GM06990 (cell line): ENCODE data around the gene ELAVL2.

Source experiments
- DNase-seq: peaks from one replicate; pipeline ENCODE4 v3.0.0-alpha.2; 2011; ENCODE audit not compliant: insufficient read length; ENCODE audit errors: extremely low read depth
- H3K27me3 ChIP-seq: replicated peaks from 2 replicates; pipeline ENCODE4 v1.6.0; 2011; ENCODE audit warnings: low read length; ENCODE audit not compliant: control insufficient read depth, insufficient read depth
- H3K36me3 ChIP-seq: 2 replicates; pipeline ENCODE4 v1.5.1; 2011; ENCODE audit warnings: low read length; ENCODE audit not compliant: control insufficient read depth, insufficient read depth
- H3K4me3 ChIP-seq: replicated peaks from 2 replicates; pipeline ENCODE4 v1.5.1; 2011; ENCODE audit warnings: low read depth, mild to moderate bottlenecking, control low read depth, low read length
- CTCF ChIP-seq: IDR thresholded peaks from 2 replicates; pipeline ENCODE4 v1.5.1; 2011; ENCODE audit warnings: low read length, control low read depth, mild to moderate bottlenecking, inconsistent platforms; ENCODE audit not compliant: insufficient read depth, poor library complexity, severe bottlenecking

The ELAVL2 gene

DNA sequence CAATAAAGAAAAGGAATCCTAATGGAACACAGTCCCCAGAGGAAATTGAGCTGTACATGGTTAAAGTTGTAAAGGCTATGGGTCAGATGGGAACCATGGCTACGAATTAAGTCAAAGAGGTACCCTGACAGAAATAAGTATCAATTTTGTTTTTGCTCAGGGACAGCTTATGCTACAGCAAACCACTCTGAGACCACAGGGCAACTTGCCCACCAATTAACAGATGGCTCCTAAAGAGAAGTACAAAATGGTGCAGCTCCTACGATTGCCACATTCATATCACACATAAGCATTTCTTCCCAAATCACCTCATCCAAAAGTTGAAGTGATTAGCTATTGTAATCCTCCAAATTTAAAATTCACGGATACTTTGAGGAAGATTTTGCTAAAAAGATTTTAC is 83.0 kb downstream of the ELAVL2 start:
- H3K27me3 ChIP-seq, result no peaks in the 10 kb centered on the region
- DNase-seq, result no peak
- TF ChIP-seq CTCF, result no peak
- H3K4me3 ChIP-seq, result no peak overlapping the region
- no peaks in the 10 kb centered on the region for H3K36me3 ChIP-seq

- Histone ChIP-seq H3K4me3 (no peak overlapping the region), H3K27me3 (no peaks in the 10 kb centered on the region), H3K36me3 (no peaks in the 10 kb centered on the region)
- TF ChIP-seq CTCF, result no peak
- DNase-seq, result no peak
Measured at GRCh38 chr9:23741351-23741750, 84.7 kb downstream of the ELAVL2 start.

DNA sequence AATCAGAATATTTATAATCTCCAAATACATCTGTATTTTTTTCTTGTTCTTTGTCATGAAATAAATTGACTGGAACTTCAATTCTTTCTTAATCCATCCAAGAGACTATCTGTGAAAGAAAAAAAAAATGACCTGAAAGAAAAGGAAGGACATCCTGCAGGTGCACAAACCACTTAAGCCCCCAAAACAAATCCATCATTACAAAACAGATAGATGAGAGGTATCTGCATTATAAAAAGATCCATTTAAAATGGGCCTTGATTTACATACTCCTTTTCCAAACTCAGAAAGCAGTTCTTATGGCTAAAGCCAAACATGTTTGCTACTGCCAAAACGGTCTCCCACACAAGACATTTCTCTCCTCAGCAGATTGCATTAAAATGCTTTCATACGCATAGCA is 85.5 kb downstream of the ELAVL2 start:
- H3K4me3 ChIP-seq, result no peak overlapping the region
- no peaks in the 10 kb centered on the region for H3K27me3 ChIP-seq
- no peaks in the 10 kb centered on the region for H3K36me3 ChIP-seq
- no peak for DNase-seq
- TF ChIP-seq CTCF, result no peak

DNA sequence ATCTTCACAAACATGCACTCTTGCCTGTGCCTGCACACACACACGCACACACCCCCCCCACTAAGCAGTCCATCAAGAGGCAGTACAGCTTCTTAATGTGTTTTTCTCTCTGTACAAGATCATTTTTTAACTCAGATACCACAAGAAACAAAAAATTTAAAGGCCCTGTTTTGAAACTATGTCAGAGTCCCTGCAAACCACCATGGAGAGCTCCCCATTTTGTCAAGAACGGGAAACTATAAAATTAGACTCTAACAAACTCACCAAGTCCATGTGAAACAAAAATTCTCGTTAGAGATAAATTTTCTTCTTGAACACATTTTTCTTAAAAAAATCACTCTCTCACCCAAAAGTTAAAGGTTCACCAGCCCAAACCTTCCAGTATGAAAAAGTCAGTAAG is 86.3 kb downstream of the ELAVL2 start:
- Histone ChIP-seq H3K27me3 (no peaks in the 10 kb centered on the region), H3K4me3 (no peak overlapping the region), H3K36me3 (no peaks in the 10 kb centered on the region)
- TF ChIP-seq CTCF, result no peak
- DNase-seq, result no peak

- Histone ChIP-seq H3K27me3 (no peaks in the 10 kb centered on the region), H3K36me3 (no peaks in the 10 kb centered on the region), H3K4me3 (no peak overlapping the region)
- TF ChIP-seq CTCF, result no peak
- DNase-seq, result no peak
Measured at GRCh38 chr9:23736293-23736692, 89.7 kb downstream of the ELAVL2 start.

DNA sequence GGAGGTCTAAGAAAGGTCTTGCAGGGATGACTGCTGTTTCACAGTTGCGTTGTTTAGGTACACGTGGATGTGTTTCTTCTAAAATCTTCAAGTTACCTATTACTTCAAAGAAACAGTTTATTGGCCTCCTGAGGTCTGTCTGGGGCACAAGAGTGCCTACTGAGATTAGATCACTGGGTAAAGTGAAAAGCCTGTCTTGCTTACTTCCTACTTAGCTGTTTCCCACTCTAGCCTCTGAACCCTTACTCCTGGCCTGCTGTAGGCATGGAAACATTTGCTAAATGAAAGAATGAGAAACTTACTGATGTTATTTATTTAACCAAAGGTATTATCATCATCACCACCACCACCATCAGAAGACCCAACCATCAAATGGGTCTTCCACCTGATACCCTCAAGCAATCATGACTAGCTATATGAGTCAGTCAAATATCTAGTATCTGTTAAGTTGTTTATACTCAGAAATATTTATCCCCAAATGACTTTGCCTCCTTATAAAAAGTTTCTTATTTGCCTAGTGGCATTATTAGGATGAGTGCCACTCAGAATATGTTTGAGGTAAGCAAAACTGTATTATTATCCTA is 92.5 kb downstream of the ELAVL2 start:
- no peaks in the 10 kb centered on the region for H3K27me3 ChIP-seq
- no peak for DNase-seq
- H3K36me3 ChIP-seq, result no peaks in the 10 kb centered on the region
- no peak for TF ChIP-seq CTCF
- H3K4me3 ChIP-seq, result no peak overlapping the region
